Liver (tissue), 9 donors: ENCODE measurements around the gene ASPSCR1. TPM values are rescaled to one million over a fixed set of nuclear protein-coding genes. Genes with fewer than 3 reads are reported as not detected.

Experiments used
- DNase-seq: peaks from one replicate; pipeline ENCODE4 v3.0.0-alpha.2; 2017; ENCODE audit warnings: low spot score
- H3K27ac ChIP-seq, 2 donors: one replicate each; pipeline ENCODE4 v1.7.0; 2013; ENCODE audit warnings: inconsistent platforms in 2 of 2, low read length in 2 of 2, control low read depth in 1 of 2, low read depth in 1 of 2, mild to moderate bottlenecking in 1 of 2
- H3K27me3 ChIP-seq, 4 donors: one replicate each; pipeline versions ENCODE4 v1.6.1 to v1.7.0; 2013; ENCODE audit warnings: low read length in 3 of 4, inconsistent platforms in 1 of 4, mild to moderate bottlenecking in 1 of 4, moderate library complexity in 1 of 4; ENCODE audit not compliant: control insufficient read depth in 4 of 4, insufficient read depth in 4 of 4
- H3K36me3 ChIP-seq, 4 donors: one replicate each; pipeline versions ENCODE4 v1.6.1 to v1.7.0; 2013; ENCODE audit warnings: low read length in 3 of 4, mild to moderate bottlenecking in 3 of 4, low read depth in 1 of 4, moderate library complexity in 1 of 4; ENCODE audit not compliant: control insufficient read depth in 4 of 4, insufficient read depth in 3 of 4
- H3K4me1 ChIP-seq, 4 donors: one replicate each; pipeline versions ENCODE4 v1.6.1 to v1.7.0; 2013; ENCODE audit warnings: low read length in 3 of 4, mild to moderate bottlenecking in 3 of 4, moderate library complexity in 1 of 4; ENCODE audit not compliant: control insufficient read depth in 4 of 4, insufficient read depth in 4 of 4
- H3K4me3 ChIP-seq, 3 donors: one replicate each; pipeline versions ENCODE4 v1.6.1 to v1.7.0; 2013; ENCODE audit warnings: low read length in 3 of 3, control low read depth in 1 of 3, low read depth in 1 of 3, mild to moderate bottlenecking in 1 of 3
- H3K9ac ChIP-seq, 2 donors: one replicate each; pipeline ENCODE4 v1.7.0; 2013; ENCODE audit warnings: low read length in 2 of 2, mild to moderate bottlenecking in 2 of 2, moderate library complexity in 2 of 2, control low read depth in 1 of 2, low read depth in 1 of 2
- H3K9me3 ChIP-seq, 4 donors: one replicate each; pipeline versions ENCODE4 v1.6.1 to v1.7.0; 2013; ENCODE audit warnings: low read length in 3 of 4; ENCODE audit not compliant: control insufficient read depth in 4 of 4
- EGR1 ChIP-seq, 2 donors: IDR thresholded peaks; 2 replicates each; pipeline ENCODE4 v1.6.1; 2016 to 2018; ENCODE audit warnings: antibody characterized with exemption in 2 of 2, low read depth in 2 of 2
- FOXA2 ChIP-seq: IDR thresholded peaks from 2 replicates; pipeline ENCODE4 v1.6.1; 2016; ENCODE audit warnings: antibody characterized with exemption
- GABPA ChIP-seq, 2 donors: IDR thresholded peaks in 1 of 2; conservative IDR thresholded peaks in 1 of 2; 2 replicates each; pipeline ENCODE4 v1.6.1; 2016; ENCODE audit warnings: antibody characterized with exemption in 2 of 2, mild to moderate bottlenecking in 1 of 2, moderate library complexity in 1 of 2
- HNF4A ChIP-seq, 2 donors: conservative IDR thresholded peaks; 2 replicates each; pipeline ENCODE4 v1.6.1; 2016; ENCODE audit warnings: antibody characterized with exemption in 2 of 2, mild to moderate bottlenecking in 2 of 2
- HNF4G ChIP-seq: IDR thresholded peaks from 2 replicates; pipeline ENCODE4 v1.6.1; 2016; ENCODE audit warnings: antibody characterized with exemption
- NR2F2 ChIP-seq: IDR thresholded peaks from 2 replicates; pipeline ENCODE4 v1.6.1; 2016; ENCODE audit warnings: antibody characterized with exemption
- RAD21 ChIP-seq, 2 donors: IDR thresholded peaks; 2 replicates each; pipeline ENCODE4 v1.6.1; 2016; ENCODE audit warnings: antibody characterized with exemption in 2 of 2, mild to moderate bottlenecking in 2 of 2
- RXRA ChIP-seq, 2 donors: IDR thresholded peaks; 2 replicates each; pipeline ENCODE4 v1.6.1; 2017 to 2018; ENCODE audit warnings: antibody characterized with exemption in 2 of 2, mild to moderate bottlenecking in 1 of 2
- SP1 ChIP-seq: IDR thresholded peaks from 2 replicates; pipeline ENCODE4 v1.6.1; 2018; ENCODE audit warnings: antibody characterized with exemption, mild to moderate bottlenecking
- YY1 ChIP-seq: IDR thresholded peaks from 2 replicates; pipeline ENCODE4 v1.6.1; 2016; ENCODE audit warnings: antibody characterized with exemption, mild to moderate bottlenecking
- WGBS: extraction: QIAGEN DNeasy Blood & Tissue Kit; methylation state at CpG from one replicate; pipeline ENCODE4 v1.1.7; 2013; 5-methylcytosine and 5-hydroxymethylcytosine counted together
- polyA plus RNA-seq, 2 donors: library from polyadenylated mRNA; stranded (reverse) in 1 of 2; unstranded in 1 of 2; fragments of 200-250 nt in 1 of 2; fragments of >200 nt in 1 of 2; fragmentation: Nextera tagmentation in 1 of 2; extraction: Ambion mirVana in 1 of 2; gene quantifications; one replicate each; pipeline versions ENCODE4 v1.2.1 to v1.2.3, GENCODE V29; 2013 to 2015
- total RNA-seq, 2 donors: library from RNA; depleted of rRNA; stranded (reverse); fragments of >200 nt; gene quantifications; one replicate each; pipeline ENCODE4 v1.2.3, GENCODE V29; 2014
- TF ChIP-seq, protein P1 (sequence below): IDR thresholded peaks from 2 replicates; pipeline ENCODE4 v1.6.1; 2016; ENCODE audit warnings: antibody characterized with exemption, mild to moderate bottlenecking
- TF ChIP-seq, protein P2 (sequence below): IDR thresholded peaks from 2 replicates; pipeline ENCODE4 v1.6.1; 2016; ENCODE audit warnings: antibody characterized with exemption
- TF ChIP-seq, protein P3 (sequence below): IDR thresholded peaks from 2 replicates; pipeline ENCODE4 v1.6.1; 2016; ENCODE audit warnings: antibody characterized with exemption
- donor health status: healthy.
- donor health status: healthy.
- donor health status: healthy.
- donor health status: healthy.
- donor health status: healthy.

The ASPSCR1 gene
- total and polyA plus RNA-seq, 4 donors, result 17.8 to 26.2 (median 20.4) TPM

DNA sequence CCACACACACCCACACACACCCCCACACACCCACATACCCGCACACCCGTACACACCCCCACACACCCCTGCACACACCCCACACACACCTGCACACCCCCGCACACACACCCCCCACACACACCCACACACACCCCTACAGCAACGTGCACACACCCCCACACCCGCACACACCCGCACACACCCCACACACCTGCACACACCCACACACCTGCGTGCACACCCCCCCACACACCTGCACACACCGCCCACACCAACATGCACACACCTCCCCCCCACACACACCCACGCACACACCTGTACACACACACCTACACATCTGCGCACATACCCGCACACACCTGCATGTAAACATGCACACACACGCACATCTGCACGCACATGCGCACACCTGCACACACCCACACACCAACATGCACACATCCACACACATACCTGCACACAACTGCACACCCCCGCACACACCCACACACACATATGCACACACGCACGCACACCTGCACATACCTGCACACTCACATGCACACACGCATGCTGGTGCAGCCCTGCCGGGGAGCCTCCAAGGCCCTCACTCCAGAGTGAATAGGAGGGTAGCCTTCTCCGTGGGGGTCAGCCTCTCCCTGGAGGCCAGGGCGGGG is 7.5 kb downstream of the ASPSCR1 start:
- no peak overlapping the region for H3K27ac ChIP-seq
- peaks cover 0 to under 1% (median 0%) of the 10 kb centered on the region in 4 donors for H3K4me1 ChIP-seq
- 95% methylated on average over 21 of the region's 21 CpGs for WGBS
- H3K9ac ChIP-seq, result no peak overlapping the region
- no peaks in the 10 kb centered on the region for H3K27me3 ChIP-seq
- peaks cover 11 to 29% (median 17%) of the 10 kb centered on the region in 4 donors for H3K36me3 ChIP-seq
- no peaks in the 10 kb centered on the region for H3K9me3 ChIP-seq
- no peak for TF ChIP-seq RXRA (IDR thresholded peaks at IDR 0.05)
- TF ChIP-seq FOXA2, result no peak
- TF ChIP-seq, protein P1, sequence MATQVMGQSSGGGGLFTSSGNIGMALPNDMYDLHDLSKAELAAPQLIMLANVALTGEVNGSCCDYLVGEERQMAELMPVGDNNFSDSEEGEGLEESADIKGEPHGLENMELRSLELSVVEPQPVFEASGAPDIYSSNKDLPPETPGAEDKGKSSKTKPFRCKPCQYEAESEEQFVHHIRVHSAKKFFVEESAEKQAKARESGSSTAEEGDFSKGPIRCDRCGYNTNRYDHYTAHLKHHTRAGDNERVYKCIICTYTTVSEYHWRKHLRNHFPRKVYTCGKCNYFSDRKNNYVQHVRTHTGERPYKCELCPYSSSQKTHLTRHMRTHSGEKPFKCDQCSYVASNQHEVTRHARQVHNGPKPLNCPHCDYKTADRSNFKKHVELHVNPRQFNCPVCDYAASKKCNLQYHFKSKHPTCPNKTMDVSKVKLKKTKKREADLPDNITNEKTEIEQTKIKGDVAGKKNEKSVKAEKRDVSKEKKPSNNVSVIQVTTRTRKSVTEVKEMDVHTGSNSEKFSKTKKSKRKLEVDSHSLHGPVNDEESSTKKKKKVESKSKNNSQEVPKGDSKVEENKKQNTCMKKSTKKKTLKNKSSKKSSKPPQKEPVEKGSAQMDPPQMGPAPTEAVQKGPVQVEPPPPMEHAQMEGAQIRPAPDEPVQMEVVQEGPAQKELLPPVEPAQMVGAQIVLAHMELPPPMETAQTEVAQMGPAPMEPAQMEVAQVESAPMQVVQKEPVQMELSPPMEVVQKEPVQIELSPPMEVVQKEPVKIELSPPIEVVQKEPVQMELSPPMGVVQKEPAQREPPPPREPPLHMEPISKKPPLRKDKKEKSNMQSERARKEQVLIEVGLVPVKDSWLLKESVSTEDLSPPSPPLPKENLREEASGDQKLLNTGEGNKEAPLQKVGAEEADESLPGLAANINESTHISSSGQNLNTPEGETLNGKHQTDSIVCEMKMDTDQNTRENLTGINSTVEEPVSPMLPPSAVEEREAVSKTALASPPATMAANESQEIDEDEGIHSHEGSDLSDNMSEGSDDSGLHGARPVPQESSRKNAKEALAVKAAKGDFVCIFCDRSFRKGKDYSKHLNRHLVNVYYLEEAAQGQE, result no peak
- TF ChIP-seq HNF4A (conservative IDR thresholded peaks at IDR 0.05), result no peak
- no peak for TF ChIP-seq YY1
- no peak for TF ChIP-seq NR2F2
- no peak for TF ChIP-seq RAD21 (IDR thresholded peaks at IDR 0.05)
- TF ChIP-seq, protein P2, sequence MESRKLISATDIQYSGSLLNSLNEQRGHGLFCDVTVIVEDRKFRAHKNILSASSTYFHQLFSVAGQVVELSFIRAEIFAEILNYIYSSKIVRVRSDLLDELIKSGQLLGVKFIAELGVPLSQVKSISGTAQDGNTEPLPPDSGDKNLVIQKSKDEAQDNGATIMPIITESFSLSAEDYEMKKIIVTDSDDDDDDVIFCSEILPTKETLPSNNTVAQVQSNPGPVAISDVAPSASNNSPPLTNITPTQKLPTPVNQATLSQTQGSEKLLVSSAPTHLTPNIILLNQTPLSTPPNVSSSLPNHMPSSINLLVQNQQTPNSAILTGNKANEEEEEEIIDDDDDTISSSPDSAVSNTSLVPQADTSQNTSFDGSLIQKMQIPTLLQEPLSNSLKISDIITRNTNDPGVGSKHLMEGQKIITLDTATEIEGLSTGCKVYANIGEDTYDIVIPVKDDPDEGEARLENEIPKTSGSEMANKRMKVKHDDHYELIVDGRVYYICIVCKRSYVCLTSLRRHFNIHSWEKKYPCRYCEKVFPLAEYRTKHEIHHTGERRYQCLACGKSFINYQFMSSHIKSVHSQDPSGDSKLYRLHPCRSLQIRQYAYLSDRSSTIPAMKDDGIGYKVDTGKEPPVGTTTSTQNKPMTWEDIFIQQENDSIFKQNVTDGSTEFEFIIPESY, result no peak
- no peak for TF ChIP-seq EGR1 (IDR thresholded peaks at IDR 0.05; ENCODE audit: low read depth in 2 of 2)
- no peak overlapping the region for H3K4me3 ChIP-seq
- DNase-seq, result no peak

DNA sequence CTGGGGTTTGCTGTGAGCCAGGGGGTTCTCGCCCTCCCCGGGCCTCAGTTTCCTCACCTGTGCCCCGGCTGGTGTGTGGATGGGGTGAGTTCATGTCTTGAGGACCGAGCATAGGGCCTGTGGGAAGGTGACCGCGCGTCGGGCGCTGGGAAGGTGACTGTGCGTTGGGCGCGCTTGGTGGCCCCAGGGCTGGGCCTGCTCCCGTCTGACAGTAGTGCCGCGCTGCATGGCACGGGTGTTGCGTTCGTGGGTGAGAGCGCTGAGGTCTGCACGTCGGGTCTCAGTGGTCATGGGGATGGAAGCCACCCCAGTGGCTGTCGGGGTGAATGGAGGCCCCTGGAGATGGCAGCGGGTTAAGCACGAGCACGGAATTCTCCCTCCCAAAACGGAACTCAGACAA is 9.2 kb downstream of the ASPSCR1 start:
- H3K4me3 ChIP-seq, result no peak overlapping the region
- H3K36me3 ChIP-seq, result peaks cover 11 to 26% (median 17%) of the 10 kb centered on the region in 4 donors
- peaks cover 0 to 12% (median 8%) of the 10 kb centered on the region in 4 donors for H3K4me1 ChIP-seq
- DNase-seq, result no peak
- no peak overlapping the region for H3K9ac ChIP-seq
- H3K27me3 ChIP-seq, result no peaks in the 10 kb centered on the region
- WGBS, result 97% methylated on average over 26 of the region's 26 CpGs
- no peak overlapping the region for H3K27ac ChIP-seq
- TF ChIP-seq FOXA2, result no peak
- no peak for TF ChIP-seq GABPA (IDR thresholded peaks at IDR 0.05 in 1 of 2, conservative IDR thresholded peaks at IDR 0.05 in 1 of 2)
- no peak for TF ChIP-seq YY1
- no peak for TF ChIP-seq HNF4A (conservative IDR thresholded peaks at IDR 0.05)
- TF ChIP-seq EGR1 (IDR thresholded peaks at IDR 0.05; ENCODE audit: low read depth in 2 of 2), result no peak
- no peak for TF ChIP-seq SP1
- TF ChIP-seq, protein P1, result no peak
- TF ChIP-seq HNF4G, result no peak
- TF ChIP-seq, protein P2, result no peak
- TF ChIP-seq, protein P3, sequence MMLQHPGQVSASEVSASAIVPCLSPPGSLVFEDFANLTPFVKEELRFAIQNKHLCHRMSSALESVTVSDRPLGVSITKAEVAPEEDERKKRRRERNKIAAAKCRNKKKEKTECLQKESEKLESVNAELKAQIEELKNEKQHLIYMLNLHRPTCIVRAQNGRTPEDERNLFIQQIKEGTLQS, result no peak
- no peak for TF ChIP-seq NR2F2
- no peaks in the 10 kb centered on the region for H3K9me3 ChIP-seq
